Activated CD8-positive, alpha-beta T cell treated with anti-CD3 and anti-CD28 coated beads for 36 hours (primary cell): ENCODE data around the gene MESP2. TPM values are rescaled to one million over a fixed set of nuclear protein-coding genes. Genes with fewer than 3 reads are reported as not detected.

Experiments
- ATAC-seq: fragments of 200-7000 bp; cut with Tn5 transposase; one replicate; pipeline ENCODE4 v1.10.0; 2021; ENCODE audit warnings: mild to moderate bottlenecking, moderate library complexity
- CTCF ChIA-PET: fragments of 350-600 bp; sonication (Branson Sonifier 250); formaldehyde crosslinking; loops from one replicate; lab custom pipeline; 2021; ENCODE audit warnings: antibody characterized with exemption; lab: Charles Lee
- POLR2A ChIA-PET: fragments of 350-600 bp; sonication (Branson Sonifier 250); formaldehyde crosslinking; loops from one replicate; lab custom pipeline; 2021; ENCODE audit warnings: antibody characterized with exemption; lab: Charles Lee
- DNase-seq: peaks from one replicate; pipeline ENCODE4 v3.0.0-alpha.2; 2020
- H3K27ac Mint-ChIP-seq: one replicate; pipeline ENCODE4 v1.8.0; 2021; ENCODE audit warnings: mild to moderate bottlenecking, mixed read lengths
- H3K27me3 Mint-ChIP-seq: one replicate; pipeline ENCODE4 v1.8.0; 2021; ENCODE audit warnings: mixed read lengths
- H3K36me3 Mint-ChIP-seq: one replicate; pipeline ENCODE4 v1.8.0; 2021; ENCODE audit warnings: low read depth, mixed read lengths
- H3K4me1 Mint-ChIP-seq: one replicate; pipeline ENCODE4 v1.8.0; 2021; ENCODE audit warnings: low read depth, mixed read lengths
- H3K4me3 Mint-ChIP-seq: one replicate; pipeline ENCODE4 v1.8.0; 2021; ENCODE audit warnings: mild to moderate bottlenecking, moderate library complexity, mixed read lengths
- H3K9me3 Mint-ChIP-seq: one replicate; pipeline ENCODE4 v1.8.0; 2021; ENCODE audit warnings: mixed read lengths
- intact Hi-C: fragments of 100-400 bp; cut with micrococcal nuclease; formaldehyde crosslinking; loops from one replicate; pipeline ENCODE4 v1.10.0; 2022
- total RNA-seq, 2 experiments: library from RNA; stranded (reverse); gene quantifications; one replicate each; pipeline ENCODE4 v1.2.3, GENCODE V29; 2021
- TF ChIP-seq, protein P1 (sequence below): fragments of 200-600 bp; IDR thresholded peaks from one replicate; pipeline ENCODE4 v1.8.0; 2022; ENCODE audit warnings: antibody characterized with exemption, mild to moderate bottlenecking

MESP2 gene
- total RNA-seq, 2 experiments from 2014 or later, result not detected

DNA sequence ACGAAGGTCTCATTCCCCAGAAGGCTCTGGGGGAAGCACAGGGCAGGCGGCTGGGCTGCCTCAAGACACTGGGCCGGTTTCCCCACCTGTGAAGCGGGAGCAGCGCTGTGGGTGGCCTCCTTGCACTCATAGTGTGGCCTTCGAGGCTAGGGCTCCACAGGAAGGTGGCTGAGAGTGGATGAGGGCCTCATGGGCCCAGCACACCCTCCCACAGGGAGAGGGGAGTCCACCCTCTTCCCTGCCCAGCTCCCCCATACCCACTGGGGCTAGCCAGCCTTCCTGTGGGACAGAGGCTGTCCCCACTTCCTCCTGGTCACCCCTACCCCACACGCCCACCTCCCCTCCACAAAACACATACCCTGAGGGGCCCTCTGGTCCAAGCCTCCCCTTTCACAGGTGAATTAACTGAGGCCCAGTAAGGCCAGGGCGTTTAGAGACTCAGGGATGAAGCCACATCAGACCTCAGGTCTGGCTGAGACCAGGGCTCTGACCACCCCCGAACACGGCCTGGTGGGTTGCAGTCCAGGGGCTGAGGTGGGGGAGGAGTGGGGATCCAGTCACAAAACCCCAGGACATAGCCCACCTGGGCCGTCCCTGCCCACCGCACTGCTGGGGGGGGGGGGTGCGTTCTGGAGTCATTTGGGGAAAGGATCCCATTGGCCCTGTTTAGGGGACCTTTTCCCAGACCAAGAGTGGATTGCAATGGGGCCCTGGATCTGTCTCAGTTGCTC, 37.4 kb downstream of the MESP2 start:
- CTCF ChIA-PET, result interaction anchor here (1.2 to 1.5 kb wide), 2 partner anchors 15 to 61 kb away, joined by 3 to 5 read pairs; no protein-coding TSS in a partner anchor

DNA sequence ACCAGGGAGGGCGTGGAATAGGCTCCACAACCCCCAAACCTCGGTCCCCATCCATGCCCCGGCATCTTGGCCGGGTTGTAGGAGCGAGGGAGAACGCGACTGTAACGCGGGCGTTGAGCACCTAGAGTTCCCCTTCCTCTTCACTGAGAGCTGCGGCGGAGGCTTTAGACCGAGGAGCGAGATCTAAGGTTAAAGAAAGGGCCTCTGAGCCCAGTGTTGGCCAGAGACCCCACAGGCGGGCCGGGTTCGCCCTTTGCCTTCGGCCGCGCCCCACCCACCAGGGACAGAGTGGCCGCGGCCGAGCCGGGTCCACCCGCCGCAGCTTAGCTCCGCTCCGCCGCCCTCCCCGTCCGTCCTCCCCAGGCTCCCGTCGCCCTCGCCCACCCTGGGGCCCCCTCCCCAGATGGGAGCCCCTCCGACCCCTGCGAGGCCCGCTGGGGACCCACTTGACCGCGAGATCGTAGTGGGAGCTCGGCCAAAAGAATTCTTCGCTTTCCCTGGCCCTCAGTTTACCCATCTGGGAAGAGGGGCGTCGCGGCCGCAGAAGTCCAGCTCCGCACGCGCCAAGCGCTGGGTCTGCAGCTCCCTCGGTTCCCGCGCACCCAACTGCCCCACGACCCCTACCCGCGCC, 38.1 kb downstream of the MESP2 start:
- POLR2A ChIA-PET, result interaction anchor here (1.0 kb wide), 1 partner anchor 61 kb away, joined by 3 read pairs; no protein-coding TSS in a partner anchor
- DNase-seq (no peak), ATAC-seq (peak; percentile 45)
- H3K36me3 Mint-ChIP-seq, result peaks cover 9% of the 10 kb centered on the region
- H3K4me1 Mint-ChIP-seq, result peaks cover 4% of the 10 kb centered on the region
- intact Hi-C loops, result no loop called here
- peaks cover 34% of the 10 kb centered on the region for H3K27me3 Mint-ChIP-seq
- peaks cover 8% of the 10 kb centered on the region for H3K9me3 Mint-ChIP-seq
- peak overlapping the region; percentile 12 for H3K4me3 Mint-ChIP-seq
- no peak overlapping the region for H3K27ac Mint-ChIP-seq
- TF ChIP-seq, protein P1, sequence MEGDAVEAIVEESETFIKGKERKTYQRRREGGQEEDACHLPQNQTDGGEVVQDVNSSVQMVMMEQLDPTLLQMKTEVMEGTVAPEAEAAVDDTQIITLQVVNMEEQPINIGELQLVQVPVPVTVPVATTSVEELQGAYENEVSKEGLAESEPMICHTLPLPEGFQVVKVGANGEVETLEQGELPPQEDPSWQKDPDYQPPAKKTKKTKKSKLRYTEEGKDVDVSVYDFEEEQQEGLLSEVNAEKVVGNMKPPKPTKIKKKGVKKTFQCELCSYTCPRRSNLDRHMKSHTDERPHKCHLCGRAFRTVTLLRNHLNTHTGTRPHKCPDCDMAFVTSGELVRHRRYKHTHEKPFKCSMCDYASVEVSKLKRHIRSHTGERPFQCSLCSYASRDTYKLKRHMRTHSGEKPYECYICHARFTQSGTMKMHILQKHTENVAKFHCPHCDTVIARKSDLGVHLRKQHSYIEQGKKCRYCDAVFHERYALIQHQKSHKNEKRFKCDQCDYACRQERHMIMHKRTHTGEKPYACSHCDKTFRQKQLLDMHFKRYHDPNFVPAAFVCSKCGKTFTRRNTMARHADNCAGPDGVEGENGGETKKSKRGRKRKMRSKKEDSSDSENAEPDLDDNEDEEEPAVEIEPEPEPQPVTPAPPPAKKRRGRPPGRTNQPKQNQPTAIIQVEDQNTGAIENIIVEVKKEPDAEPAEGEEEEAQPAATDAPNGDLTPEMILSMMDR, result no peak
- CTCF ChIA-PET, result interaction anchor here (1.2 to 1.5 kb wide), 2 partner anchors 14 to 61 kb away, joined by 3 to 5 read pairs; no protein-coding TSS in a partner anchor

More for the DNA sequence above, 37.4 kb downstream of the MESP2 start:
- DNase-seq, result no peak
- H3K4me3 Mint-ChIP-seq, result peak overlapping the region; percentile 12
- ATAC-seq, result no peak
- H3K27ac Mint-ChIP-seq, result no peak overlapping the region
- peaks cover 8% of the 10 kb centered on the region for H3K9me3 Mint-ChIP-seq
- POLR2A ChIA-PET, result interaction anchor here (1.0 kb wide), 1 partner anchor 61 kb away, joined by 3 read pairs; no protein-coding TSS in a partner anchor
- peaks cover 4% of the 10 kb centered on the region for H3K4me1 Mint-ChIP-seq
- TF ChIP-seq, protein P1, result no peak
- H3K27me3 Mint-ChIP-seq, result peaks cover 34% of the 10 kb centered on the region
- H3K36me3 Mint-ChIP-seq, result peaks cover 9% of the 10 kb centered on the region
- intact Hi-C loops, result no loop called here

DNA sequence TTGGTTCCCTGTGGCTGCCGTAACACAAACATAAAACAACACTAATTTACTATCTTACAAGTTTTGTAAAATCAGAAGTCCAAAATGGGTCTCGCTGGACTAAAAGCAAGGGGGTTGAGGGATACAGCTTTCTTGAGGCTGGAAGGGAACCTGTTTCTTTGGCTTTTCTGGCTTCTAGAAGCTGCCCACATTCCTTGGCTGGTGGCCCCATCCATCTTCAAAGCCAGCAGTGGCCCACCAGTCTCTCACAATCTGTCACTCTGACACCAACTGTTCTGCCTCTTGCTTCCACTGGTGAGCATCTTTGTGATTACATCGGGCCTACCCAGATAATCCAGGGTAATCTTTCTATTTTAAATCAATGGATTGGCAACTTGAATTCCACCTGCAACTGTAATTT, 39.6 kb downstream of the MESP2 start:
- DNase-seq, result no peak
- no peak for ATAC-seq
- ChIA-PET POLR2A (no interaction called here), CTCF (no interaction called here)
- Mint-ChIP-seq H3K27ac (no peak overlapping the region), H3K36me3 (peaks cover 9% of the 10 kb centered on the region), H3K4me3 (peak overlapping the region; percentile 51), H3K4me1 (peaks cover 4% of the 10 kb centered on the region), H3K27me3 (peaks cover 38% of the 10 kb centered on the region), H3K9me3 (peaks cover 8% of the 10 kb centered on the region)
- intact Hi-C loops, result no loop called here
- TF ChIP-seq, protein P1, result no peak

DNA sequence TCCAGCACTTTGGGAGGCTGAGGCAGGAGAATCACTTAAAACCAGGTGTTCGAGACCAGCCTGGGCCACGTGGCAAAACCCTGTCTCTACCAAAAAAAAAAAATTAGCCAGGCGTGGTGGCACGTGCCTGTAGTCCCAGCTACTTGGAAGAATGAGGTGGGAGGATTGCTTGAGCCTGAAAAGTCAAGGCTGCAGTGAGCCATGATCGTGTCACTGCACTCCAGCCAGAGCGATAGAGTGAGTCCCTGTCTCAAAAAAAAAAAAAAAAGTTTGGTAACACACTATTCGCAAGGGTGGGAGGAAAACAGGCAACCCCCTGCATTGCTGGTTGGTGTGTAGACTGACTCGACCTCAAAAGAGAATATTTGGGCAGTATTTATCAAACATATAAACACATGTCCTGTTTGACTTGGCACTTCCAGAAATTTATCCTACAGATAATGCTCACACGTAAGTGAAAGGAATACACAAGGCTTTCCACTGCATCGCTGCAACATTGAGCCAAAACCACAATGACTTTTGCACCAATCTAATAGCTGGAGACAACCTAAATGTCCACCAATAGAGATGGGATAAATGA, 41.7 kb downstream of the MESP2 start:
- Mint-ChIP-seq H3K9me3 (peaks cover 8% of the 10 kb centered on the region), H3K27ac (no peak overlapping the region), H3K4me3 (no peak overlapping the region), H3K4me1 (peaks cover 4% of the 10 kb centered on the region), H3K36me3 (peaks cover 9% of the 10 kb centered on the region), H3K27me3 (peaks cover 42% of the 10 kb centered on the region)
- TF ChIP-seq, protein P1, result no peak
- ChIA-PET CTCF (interaction anchor here (1.2 kb wide), 1 partner anchor 57 kb away, joined by 4 read pairs; no protein-coding TSS in a partner anchor), POLR2A (no interaction called here)
- ATAC-seq (no peak), DNase-seq (no peak)
- intact Hi-C loops, result no loop called here
